Peyer's patch (tissue), 4 donors: ENCODE measurements around the gene ZNF462. TPM values are rescaled to one million over a fixed set of nuclear protein-coding genes. Genes with fewer than 3 reads are reported as not detected.

Source experiments
- DNase-seq, 3 donors: peaks; one replicate each; pipeline ENCODE4 v3.0.0-alpha.2; 2017 to 2019
- H3K27ac ChIP-seq, 4 donors: fragments of 200-600 bp; sonication (generic); one replicate each; pipeline ENCODE4 v1.5.1; 2016 to 2019
- H3K27me3 ChIP-seq, 2 donors: fragments of 200-600 bp; sonication (generic); one replicate each; pipeline ENCODE4 v1.5.1; 2019
- H3K36me3 ChIP-seq, 3 donors: fragments of 200-600 bp; sonication (generic); one replicate each; pipeline ENCODE4 v1.5.1; 2016 to 2019
- H3K4me1 ChIP-seq, 4 donors: fragments of 200-600 bp; sonication (generic); one replicate each; pipeline ENCODE4 v1.5.1; 2016 to 2019
- H3K4me3 ChIP-seq, 4 donors: fragments of 200-600 bp; sonication (generic); 1 replicate in 3 of 4; 2 replicates in 1 of 4; pipeline ENCODE4 v1.5.1; 2016 to 2019; ENCODE audit warnings: mild to moderate bottlenecking in 1 of 4
- H3K9me3 ChIP-seq, 4 donors: fragments of 200-600 bp; sonication (generic); one replicate each; pipeline ENCODE4 v1.5.1; 2016 to 2019; ENCODE audit warnings: mild to moderate bottlenecking in 1 of 4
- CTCF ChIP-seq, 6 experiments: fragments of 450-650 bp in 4 of 6; fragments of 200-600 bp in 2 of 6; sonication (generic) in 1 of 6; IDR thresholded peaks; one replicate each; pipeline ENCODE4 v1.5.1; 2017 to 2019; ENCODE audit warnings: antibody characterized with exemption in 6 of 6, mild to moderate bottlenecking in 3 of 6, moderate library complexity in 1 of 6
- POLR2A ChIP-seq, 2 donors: fragments of 450-650 bp; IDR thresholded peaks; one replicate each; pipeline ENCODE4 v1.5.1; 2017; ENCODE audit warnings: antibody characterized with exemption in 2 of 2, mild to moderate bottlenecking in 2 of 2, moderate library complexity in 2 of 2
- total RNA-seq, 4 donors: library from RNA; depleted of rRNA; stranded (reverse); fragments of >200 nt; gene quantifications; one replicate each; pipeline ENCODE4 v1.1.0, GENCODE V29; 2016

ZNF462 gene
- total RNA-seq, 4 donors from 2014 or later, result 16.1 to 39.6 (median 25.5) TPM

- Histone ChIP-seq H3K27me3 (no peaks in the 10 kb centered on the region), H3K9me3 (no peaks in the 10 kb centered on the region), H3K4me3 (no peak overlapping the region), H3K27ac (no peak overlapping the region), H3K36me3 (no peaks in the 10 kb centered on the region), H3K4me1 (peaks cover 0 to 20% (median 0%) of the 10 kb centered on the region in 4 donors)
- no peak for TF ChIP-seq POLR2A (IDR thresholded peaks at IDR 0.05)
- no peak for TF ChIP-seq CTCF (IDR thresholded peaks at IDR 0.05)
- no peak for DNase-seq
Observed at GRCh38 chr9:106889061-106889590, 26.2 kb downstream of the ZNF462 start.

- H3K27me3 ChIP-seq, result no peaks in the 10 kb centered on the region
- no peaks in the 10 kb centered on the region for H3K9me3 ChIP-seq
- DNase-seq, result no peak
- TF ChIP-seq CTCF (IDR thresholded peaks at IDR 0.05) (no peak), POLR2A (IDR thresholded peaks at IDR 0.05) (no peak)
- no peak overlapping the region for H3K4me3 ChIP-seq
- no peak overlapping the region for H3K27ac ChIP-seq
- H3K36me3 ChIP-seq, result no peaks in the 10 kb centered on the region
- H3K4me1 ChIP-seq, result peaks cover 0 to 18% (median 0%) of the 10 kb centered on the region in 4 donors
Observed at GRCh38 chr9:106890608-106891007, 27.6 kb downstream of the ZNF462 start.

GRCh38 chr9:106891286-106891685 lies 28.3 kb downstream of the ZNF462 start:
- H3K36me3 ChIP-seq, result no peaks in the 10 kb centered on the region
- no peak for TF ChIP-seq CTCF (IDR thresholded peaks at IDR 0.05)
- TF ChIP-seq POLR2A (IDR thresholded peaks at IDR 0.05), result no peak
- peaks cover 0 to 11% (median 0%) of the 10 kb centered on the region in 4 donors for H3K4me1 ChIP-seq
- no peaks in the 10 kb centered on the region for H3K27me3 ChIP-seq
- no peak for DNase-seq
- no peak overlapping the region for H3K27ac ChIP-seq
- H3K9me3 ChIP-seq, result no peaks in the 10 kb centered on the region
- no peak overlapping the region for H3K4me3 ChIP-seq

- no peaks in the 10 kb centered on the region for H3K36me3 ChIP-seq
- no peaks in the 10 kb centered on the region for H3K9me3 ChIP-seq
- H3K27me3 ChIP-seq, result no peaks in the 10 kb centered on the region
- peak in 1 of 3 donors; percentile 49 for DNase-seq
- TF ChIP-seq POLR2A (IDR thresholded peaks at IDR 0.05) (no peak), CTCF (IDR thresholded peaks at IDR 0.05) (no peak)
- H3K4me3 ChIP-seq, result no peak overlapping the region
- H3K27ac ChIP-seq, result peak overlapping the region in 1 of 4 donors; percentile 28
- H3K4me1 ChIP-seq, result peaks cover 0 to 11% (median 0%) of the 10 kb centered on the region in 4 donors
Observed at GRCh38 chr9:106892632-106893031, 29.7 kb downstream of the ZNF462 start.

GRCh38 chr9:106893088-106893487 lies 30.1 kb downstream of the ZNF462 start:
- Histone ChIP-seq H3K4me1 (peaks cover 0 to 13% (median 0%) of the 10 kb centered on the region in 4 donors), H3K4me3 (no peak overlapping the region), H3K9me3 (no peaks in the 10 kb centered on the region), H3K27me3 (no peaks in the 10 kb centered on the region), H3K36me3 (no peaks in the 10 kb centered on the region), H3K27ac (peak overlapping the region in 1 of 4 donors; percentile 28)
- TF ChIP-seq POLR2A (IDR thresholded peaks at IDR 0.05), result no peak
- TF ChIP-seq CTCF (IDR thresholded peaks at IDR 0.05), result no peak
- no peak for DNase-seq

GRCh38 chr9:106896695-106897094 lies 33.7 kb downstream of the ZNF462 start:
- Histone ChIP-seq H3K9me3 (no peaks in the 10 kb centered on the region), H3K4me3 (no peak overlapping the region), H3K27me3 (no peaks in the 10 kb centered on the region), H3K36me3 (no peaks in the 10 kb centered on the region), H3K27ac (no peak overlapping the region), H3K4me1 (peaks cover 0 to 13% (median 0%) of the 10 kb centered on the region in 4 donors)
- no peak for TF ChIP-seq POLR2A (IDR thresholded peaks at IDR 0.05)
- TF ChIP-seq CTCF (IDR thresholded peaks at IDR 0.05), result no peak
- no peak for DNase-seq
